GM19351 (cell line): ENCODE results near the gene STK36.

Experiments used
- ATAC-seq: cut with Tn5 transposase; IDR thresholded peaks from one replicate; pipeline ENCODE4 v1.9.1; 2021; ENCODE audit warnings: mild to moderate bottlenecking, moderate library complexity; ENCODE audit not compliant: unreplicated experiment

The STK36 gene

DNA sequence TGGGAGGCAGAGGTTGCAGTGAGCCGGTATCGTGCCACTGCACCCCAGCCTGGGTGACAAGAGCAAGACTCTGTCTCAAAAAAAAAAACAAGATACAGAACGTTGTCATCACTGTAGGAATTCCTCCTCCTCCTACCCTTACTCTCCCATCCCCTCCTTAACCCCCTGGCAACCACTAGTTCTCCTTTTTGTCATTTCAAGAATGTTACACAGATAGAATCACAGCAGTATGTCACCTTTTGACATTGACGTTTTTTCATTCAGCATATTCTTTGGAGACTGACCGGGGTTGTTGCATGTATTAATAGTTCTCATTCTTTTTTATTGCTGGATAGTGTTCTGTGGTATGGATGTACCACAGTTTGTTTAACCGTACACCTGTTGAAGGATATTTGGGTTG is 71.2 kb downstream of the STK36 start:
- ATAC-seq = peak; percentile 71

DNA sequence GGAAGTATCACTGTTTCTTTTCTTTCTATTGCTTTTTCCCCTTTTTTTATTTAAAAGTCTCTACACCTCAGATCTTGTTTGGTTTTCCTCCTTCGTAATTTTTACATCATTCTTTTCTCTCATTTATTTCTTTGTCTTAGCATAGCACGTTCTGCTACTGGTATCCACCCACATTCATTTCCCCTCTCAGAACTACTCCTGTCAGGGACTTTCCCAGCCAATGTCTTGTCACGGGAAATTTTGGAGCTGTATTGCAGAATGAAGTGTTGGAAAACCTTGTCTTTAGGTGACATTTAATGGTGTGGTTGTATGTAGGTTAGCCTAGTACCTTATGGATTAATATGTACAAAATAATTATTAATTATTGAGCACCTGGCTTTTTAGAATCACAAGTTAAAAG is 72.7 kb downstream of the STK36 start:
- no peak for ATAC-seq

DNA sequence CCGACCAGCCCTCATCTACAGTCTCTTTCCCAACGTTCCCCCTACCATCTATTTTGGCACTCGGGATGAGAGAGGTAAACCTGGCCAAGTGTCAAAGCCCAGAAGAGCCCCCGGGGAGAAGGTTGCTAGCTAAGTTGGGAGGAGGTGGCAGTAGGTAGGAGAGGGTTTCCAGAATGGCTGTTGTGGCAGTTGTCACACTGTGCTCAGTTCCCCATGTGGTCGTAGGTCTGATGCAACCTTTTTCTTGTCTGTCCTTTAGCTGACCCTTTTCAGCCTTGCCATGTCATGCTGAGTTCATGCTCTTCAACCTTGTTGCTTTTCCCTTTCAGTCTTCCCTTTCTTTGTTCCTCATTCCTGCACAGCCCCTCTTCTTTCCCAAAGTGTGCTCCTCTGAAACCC is 73.3 kb downstream of the STK36 start:
- ATAC-seq = no peak

DNA sequence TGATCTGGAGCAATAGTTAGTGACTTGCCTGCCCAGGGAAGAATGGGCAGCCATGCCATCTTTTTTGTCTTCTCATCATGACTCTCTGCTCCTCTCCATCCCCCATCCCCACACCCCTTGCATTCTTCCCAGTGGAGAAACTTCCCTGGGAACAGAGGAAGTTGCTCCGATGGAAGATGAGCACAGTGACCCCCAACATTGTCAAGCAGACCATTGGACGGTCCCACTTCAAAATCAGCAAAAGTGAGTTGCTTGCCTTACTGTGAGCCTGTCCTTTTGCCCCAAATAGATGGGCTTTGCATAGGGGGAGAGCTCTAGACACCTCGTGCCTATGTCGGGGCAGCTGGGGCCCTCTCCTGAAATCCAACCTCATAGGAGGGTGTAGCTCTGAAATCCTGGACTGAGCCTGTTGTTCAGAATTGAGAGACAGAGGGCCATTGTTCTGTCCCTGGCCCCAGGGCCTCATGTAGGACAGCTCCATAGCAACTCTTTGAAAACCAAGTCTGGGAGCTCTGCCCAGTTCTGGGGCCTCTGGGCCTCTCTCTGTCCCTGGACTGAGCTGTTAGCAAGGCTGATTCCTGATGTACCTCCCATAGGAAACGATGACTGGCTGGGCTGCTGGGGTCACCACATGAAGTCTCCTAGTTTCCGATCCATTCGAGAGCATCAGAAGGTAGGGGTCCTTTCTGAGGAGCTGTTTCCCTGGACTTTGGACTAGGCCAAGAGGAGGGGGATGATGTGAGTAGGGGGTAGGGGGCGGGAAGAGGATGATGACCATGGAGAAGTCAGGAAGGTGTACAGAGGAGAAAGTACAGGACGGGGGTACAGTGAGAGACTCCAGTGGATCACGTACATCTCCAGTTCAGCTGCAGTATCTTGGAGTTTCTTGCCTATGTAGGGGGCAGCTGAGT is 73.9 kb downstream of the STK36 start:
- no peak for ATAC-seq

DNA sequence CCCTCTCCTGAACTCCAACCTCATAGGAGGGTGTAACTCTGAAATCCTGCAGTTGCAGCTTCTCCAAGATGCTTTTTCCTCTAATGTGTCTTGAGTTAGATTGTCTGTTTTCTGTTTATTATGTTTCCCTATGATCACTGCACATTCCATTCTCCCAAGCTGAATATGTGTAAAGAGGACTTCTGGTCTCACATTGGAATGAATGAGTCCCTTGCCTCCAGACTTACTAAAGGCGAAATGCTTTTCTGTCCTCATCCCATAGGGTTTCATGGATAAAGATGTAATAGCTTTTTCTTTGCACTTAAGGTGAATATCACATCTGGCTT is 74.5 kb downstream of the STK36 start:
- no peak for ATAC-seq

DNA sequence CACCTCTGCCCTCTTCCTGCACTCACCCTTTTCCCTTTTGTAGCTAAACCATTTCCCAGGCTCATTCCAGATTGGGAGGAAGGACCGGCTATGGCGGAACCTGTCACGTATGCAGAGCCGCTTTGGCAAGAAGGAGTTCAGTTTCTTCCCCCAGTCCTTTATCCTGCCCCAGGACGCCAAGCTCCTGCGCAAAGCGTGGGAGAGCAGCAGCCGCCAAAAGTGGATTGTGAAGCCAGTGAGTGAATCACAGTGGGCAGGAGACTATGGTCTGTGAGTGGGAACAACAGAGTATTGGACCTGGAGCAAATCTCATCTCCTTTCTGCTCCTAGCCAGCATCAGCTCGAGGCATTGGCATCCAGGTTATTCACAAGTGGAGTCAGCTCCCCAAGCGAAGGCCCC is 75.1 kb downstream of the STK36 start:
- ATAC-seq = no peak

DNA sequence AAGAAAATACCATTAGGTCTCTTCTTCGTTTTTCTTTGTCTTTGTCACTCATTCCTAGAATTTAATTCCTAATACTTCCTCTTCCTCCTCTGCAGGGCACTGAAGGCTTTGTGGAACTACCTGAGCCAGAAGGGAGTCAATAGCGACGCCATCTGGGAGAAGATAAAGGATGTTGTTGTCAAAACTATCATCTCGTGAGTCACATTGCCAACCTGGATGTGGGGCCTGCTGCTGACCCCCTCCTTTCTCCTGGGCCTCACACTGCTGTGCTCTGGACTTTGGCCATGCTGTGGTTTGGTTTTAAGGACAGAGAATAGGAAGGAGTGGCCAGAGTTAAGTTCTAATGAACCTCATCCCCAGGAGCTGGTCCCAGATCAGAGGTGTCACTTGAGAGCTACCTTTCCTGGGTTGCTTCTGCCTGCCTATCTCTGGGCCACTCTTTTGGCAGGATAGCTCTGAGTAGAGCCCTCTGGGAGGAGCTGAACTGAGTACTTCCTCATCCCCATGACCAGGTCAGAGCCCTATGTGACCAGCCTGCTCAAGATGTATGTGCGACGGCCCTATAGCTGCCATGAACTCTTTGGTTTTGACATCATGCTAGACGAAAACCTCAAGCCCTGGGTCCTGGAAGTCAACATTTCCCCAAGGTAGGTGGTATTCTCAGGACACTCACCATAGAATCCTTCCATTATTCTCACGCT is 77.0 kb downstream of the STK36 start:
- ATAC-seq = no peak
